IMR-90 (cell line): ENCODE results near the gene CORO1A.

Experiments used
- BHLHE40 ChIP-seq: fragments of 150-350 bp; IDR thresholded peaks from 2 replicates; pipeline ENCODE4 v1.6.1; 2016; ENCODE audit warnings: mild to moderate bottlenecking, low read depth, low read length
- CEBPB ChIP-seq: IDR thresholded peaks from 2 replicates; pipeline ENCODE4 v1.6.1; 2012; ENCODE audit warnings: low read depth, low read length, improper control_type of control experiment
- CTCF ChIP-seq: conservative IDR thresholded peaks from 2 replicates; pipeline ENCODE4 v1.5.1; 2012; ENCODE audit warnings: mild to moderate bottlenecking, low read depth, low read length, improper control_type of control experiment
- ELK1 ChIP-seq: fragments of 150-350 bp; IDR thresholded peaks from 2 replicates; pipeline ENCODE4 v1.6.1; 2016; ENCODE audit warnings: low read depth, mild to moderate bottlenecking, low read length, moderate library complexity, borderline replicate concordance
- FOS ChIP-seq: fragments of 150-350 bp; IDR thresholded peaks from 2 replicates; pipeline ENCODE4 v1.6.1; 2016; ENCODE audit warnings: low read depth, low read length
- MAFK ChIP-seq: IDR thresholded peaks from 2 replicates; pipeline ENCODE4 v1.6.1; 2012; ENCODE audit warnings: low read depth, low read length, improper control_type of control experiment
- MAZ ChIP-seq: IDR thresholded peaks from 2 replicates; pipeline ENCODE4 v1.6.1; 2012; ENCODE audit warnings: low read depth, mild to moderate bottlenecking, low read length, improper control_type of control experiment, moderate library complexity, borderline replicate concordance
- MXI1 ChIP-seq: IDR thresholded peaks from 2 replicates; pipeline ENCODE4 v1.6.1; 2012; ENCODE audit warnings: low read depth, mild to moderate bottlenecking, low read length, moderate library complexity, borderline replicate concordance
- POLR2A ChIP-seq: IDR thresholded peaks from 2 replicates; pipeline ENCODE4 v1.6.1; 2012; ENCODE audit warnings: mild to moderate bottlenecking, low read depth, low read length
- RAD21 ChIP-seq: IDR thresholded peaks from 2 replicates; pipeline ENCODE4 v1.6.1; 2012; ENCODE audit warnings: low read length, improper control_type of control experiment
- RCOR1 ChIP-seq: IDR thresholded peaks from 2 replicates; pipeline ENCODE4 v1.6.1; 2012; ENCODE audit warnings: mild to moderate bottlenecking, low read length, improper control_type of control experiment; ENCODE audit not compliant: insufficient replicate concordance
- SMC3 ChIP-seq: fragments of 150-350 bp; IDR thresholded peaks from 2 replicates; pipeline ENCODE4 v1.6.1; 2016; ENCODE audit warnings: low read depth, mild to moderate bottlenecking, antibody characterized with exemption, low read length, moderate library complexity

- TF ChIP-seq POLR2A, result no peak
- no peak for TF ChIP-seq CTCF
- TF ChIP-seq MXI1, result no peak
- TF ChIP-seq RAD21, result no peak
- TF ChIP-seq BHLHE40, result no peak
- TF ChIP-seq RCOR1, result no peak
- TF ChIP-seq SMC3, result no peak
- no peak for TF ChIP-seq FOS
- no peak for TF ChIP-seq CEBPB
- TF ChIP-seq MAZ, result no peak
- no peak for TF ChIP-seq ELK1
- TF ChIP-seq MAFK, result no peak
Measured at GRCh38 chr16:30144917-30145316, 38.5 kb upstream of the CORO1A start.
